Effector memory CD8-positive, alpha-beta T cell (primary cell): ENCODE results near the gene CRYBA1.

Source experiments
- ATAC-seq: fragments of 150-1000 bp; cut with Tn5 transposase; replicated peaks from 2 replicates; pipeline ENCODE4 v1.10.0; 2021; ENCODE audit warnings: mild to moderate bottlenecking, moderate library complexity
- DNase-seq, 3 experiments: peaks; one replicate each; pipeline ENCODE4 v3.0.0; 2021
- H3K27ac Mint-ChIP-seq, 2 donors: one replicate each; pipeline ENCODE4 v1.8.0; 2022; ENCODE audit warnings: mild to moderate bottlenecking in 2 of 2, mixed read lengths in 2 of 2, moderate library complexity in 2 of 2
- H3K27me3 Mint-ChIP-seq, 2 donors: one replicate each; pipeline ENCODE4 v1.8.0; 2022; ENCODE audit warnings: mixed read lengths in 2 of 2
- H3K36me3 Mint-ChIP-seq: one replicate; pipeline ENCODE4 v1.8.0; 2022; ENCODE audit warnings: mild to moderate bottlenecking, moderate library complexity, mixed read lengths; ENCODE audit not compliant: insufficient read depth
- H3K4me1 Mint-ChIP-seq, 2 donors: one replicate each; pipeline ENCODE4 v1.8.0; 2022; ENCODE audit warnings: low read depth in 2 of 2, mixed read lengths in 2 of 2
- H3K4me3 Mint-ChIP-seq, 2 donors: one replicate each; pipeline ENCODE4 v1.8.0; 2022; ENCODE audit warnings: mild to moderate bottlenecking in 2 of 2, mixed read lengths in 2 of 2, moderate library complexity in 2 of 2
- H3K9me3 Mint-ChIP-seq, 2 donors: one replicate each; pipeline ENCODE4 v1.8.0; 2022; ENCODE audit warnings: mixed read lengths in 2 of 2

CRYBA1 gene

GRCh38 chr17:29303386-29303785 lies 56.7 kb downstream of the CRYBA1 start:
- ATAC-seq (no peak), DNase-seq (no peak)
- H3K36me3 Mint-ChIP-seq: no peaks in the 10 kb centered on the region
- no peaks in the 10 kb centered on the region for H3K27me3 Mint-ChIP-seq
- H3K4me3 Mint-ChIP-seq: no peak overlapping the region
- no peaks in the 10 kb centered on the region for H3K9me3 Mint-ChIP-seq
- no peak overlapping the region for H3K27ac Mint-ChIP-seq
- H3K4me1 Mint-ChIP-seq: no peaks in the 10 kb centered on the region
